Bronchial epithelial cell (primary cell): ENCODE measurements around the gene E4F1. TPM values are rescaled to one million over a fixed set of nuclear protein-coding genes. Genes with fewer than 3 reads are reported as not detected.
A peak's percentile ranks its signal among the peaks of the same experiment; 100 is the strongest.

Experiments
- DNase-seq: peaks from one replicate; pipeline ENCODE4 v3.0.0-alpha.2; 2010; ENCODE audit warnings: low read depth
- FAIRE-seq: peaks from 2 replicates; lab custom pipeline; 2011; peaks lifted over from hg19 to GRCh38; lab: Jason Lieb, UNC
- H3K27me3 ChIP-seq: 2 replicates; pipeline ENCODE4 v1.5.1; 2011; ENCODE audit warnings: low read length; ENCODE audit not compliant: control insufficient read depth, insufficient read depth
- H3K36me3 ChIP-seq: 2 replicates; pipeline ENCODE4 v1.5.1; 2011; ENCODE audit warnings: low read length; ENCODE audit not compliant: control insufficient read depth, insufficient read depth
- H3K4me3 ChIP-seq: 2 replicates; pipeline ENCODE4 v1.5.1; 2011; ENCODE audit warnings: mild to moderate bottlenecking, low read depth, low read length, control low read depth
- total RNA-seq: library from RNA; depleted of rRNA; stranded (reverse); fragments of >200 nt; gene quantifications from 2 replicates; pipeline ENCODE4 v1.2.1, GENCODE V29; 2014
- TF ChIP-seq, protein P1 (sequence below): IDR thresholded peaks from 2 replicates; pipeline ENCODE4 v1.5.1; 2011; ENCODE audit warnings: mild to moderate bottlenecking, moderate library complexity, low read length, control low read depth, inconsistent platforms; ENCODE audit not compliant: insufficient read depth, severe bottlenecking

E4F1 gene
- total RNA-seq, 1 donor from 2014 or later: 26.6 TPM

DNA sequence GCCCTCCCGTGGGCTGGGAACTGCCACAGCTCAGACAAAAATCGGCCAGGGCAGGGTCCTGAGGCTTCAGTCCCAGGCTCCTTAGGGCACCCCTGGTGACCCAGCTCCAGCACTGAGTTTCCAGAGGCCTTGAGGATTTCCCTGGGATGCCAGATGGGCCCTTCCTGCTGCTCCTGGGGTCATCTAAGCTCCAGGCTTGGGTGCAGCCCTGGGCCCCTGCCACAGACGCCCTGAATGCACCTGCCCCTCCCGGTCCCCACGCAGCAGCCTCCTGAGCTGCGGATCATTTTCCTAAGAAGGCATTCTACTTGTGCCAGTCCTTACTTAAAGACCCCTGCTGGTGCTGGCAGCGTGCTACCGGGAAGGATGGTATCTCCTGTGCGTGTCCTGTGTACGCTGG, 50.5 kb downstream of the E4F1 start:
- TF ChIP-seq, protein P1, sequence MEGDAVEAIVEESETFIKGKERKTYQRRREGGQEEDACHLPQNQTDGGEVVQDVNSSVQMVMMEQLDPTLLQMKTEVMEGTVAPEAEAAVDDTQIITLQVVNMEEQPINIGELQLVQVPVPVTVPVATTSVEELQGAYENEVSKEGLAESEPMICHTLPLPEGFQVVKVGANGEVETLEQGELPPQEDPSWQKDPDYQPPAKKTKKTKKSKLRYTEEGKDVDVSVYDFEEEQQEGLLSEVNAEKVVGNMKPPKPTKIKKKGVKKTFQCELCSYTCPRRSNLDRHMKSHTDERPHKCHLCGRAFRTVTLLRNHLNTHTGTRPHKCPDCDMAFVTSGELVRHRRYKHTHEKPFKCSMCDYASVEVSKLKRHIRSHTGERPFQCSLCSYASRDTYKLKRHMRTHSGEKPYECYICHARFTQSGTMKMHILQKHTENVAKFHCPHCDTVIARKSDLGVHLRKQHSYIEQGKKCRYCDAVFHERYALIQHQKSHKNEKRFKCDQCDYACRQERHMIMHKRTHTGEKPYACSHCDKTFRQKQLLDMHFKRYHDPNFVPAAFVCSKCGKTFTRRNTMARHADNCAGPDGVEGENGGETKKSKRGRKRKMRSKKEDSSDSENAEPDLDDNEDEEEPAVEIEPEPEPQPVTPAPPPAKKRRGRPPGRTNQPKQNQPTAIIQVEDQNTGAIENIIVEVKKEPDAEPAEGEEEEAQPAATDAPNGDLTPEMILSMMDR: no peak
- no peak overlapping the region for H3K4me3 ChIP-seq
- DNase-seq: no peak
- H3K27me3 ChIP-seq: no peaks in the 10 kb centered on the region
- H3K36me3 ChIP-seq: no peaks in the 10 kb centered on the region
- FAIRE-seq: no peak

DNA sequence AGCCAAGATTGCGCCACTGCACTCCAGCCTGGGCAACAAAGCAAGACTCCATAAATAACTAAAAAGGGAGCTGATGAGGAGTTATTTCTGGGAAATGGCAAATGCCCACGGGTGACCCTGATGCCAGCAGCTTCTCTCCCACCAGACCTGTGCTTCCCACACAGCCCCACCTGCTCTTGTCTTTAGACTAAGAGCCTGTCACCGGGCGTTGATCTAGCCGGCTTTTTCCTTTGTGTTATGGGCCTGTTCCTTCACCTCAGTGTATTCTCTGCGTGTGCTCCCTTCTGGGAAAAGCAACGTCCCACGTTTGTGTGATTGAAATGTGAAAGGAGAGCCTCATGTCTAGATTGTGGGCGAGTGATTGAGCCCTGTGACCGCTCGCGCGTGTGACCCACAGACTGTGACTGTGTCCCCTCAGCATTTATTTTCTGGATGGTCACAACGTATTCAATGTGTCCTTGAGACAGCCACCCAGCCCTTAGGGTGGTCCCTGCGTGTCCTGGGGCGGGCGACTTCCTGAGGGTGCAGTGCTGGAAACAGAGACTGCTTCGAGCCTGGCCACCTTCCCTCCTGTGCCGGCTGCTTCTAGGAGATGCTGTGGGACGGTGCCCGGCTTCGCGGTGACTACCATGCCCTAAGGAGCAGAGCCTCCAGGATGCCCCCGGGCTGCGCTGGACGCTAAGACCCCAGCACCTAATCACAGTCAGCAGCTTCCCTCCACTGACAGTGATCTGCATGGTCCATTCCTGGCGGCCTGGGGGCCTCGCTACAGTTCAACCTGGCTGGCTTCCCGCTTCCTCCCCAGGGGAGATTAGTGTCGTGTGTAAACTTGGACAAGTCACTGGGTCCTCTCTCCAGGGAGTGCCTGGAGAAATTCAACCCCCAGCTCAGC, 52.3 kb downstream of the E4F1 start:
- Histone ChIP-seq H3K4me3 (no peak overlapping the region), H3K36me3 (no peaks in the 10 kb centered on the region), H3K27me3 (peaks cover 3% of the 10 kb centered on the region)
- FAIRE-seq (no peak), DNase-seq (no peak)
- TF ChIP-seq, protein P1: no peak

DNA sequence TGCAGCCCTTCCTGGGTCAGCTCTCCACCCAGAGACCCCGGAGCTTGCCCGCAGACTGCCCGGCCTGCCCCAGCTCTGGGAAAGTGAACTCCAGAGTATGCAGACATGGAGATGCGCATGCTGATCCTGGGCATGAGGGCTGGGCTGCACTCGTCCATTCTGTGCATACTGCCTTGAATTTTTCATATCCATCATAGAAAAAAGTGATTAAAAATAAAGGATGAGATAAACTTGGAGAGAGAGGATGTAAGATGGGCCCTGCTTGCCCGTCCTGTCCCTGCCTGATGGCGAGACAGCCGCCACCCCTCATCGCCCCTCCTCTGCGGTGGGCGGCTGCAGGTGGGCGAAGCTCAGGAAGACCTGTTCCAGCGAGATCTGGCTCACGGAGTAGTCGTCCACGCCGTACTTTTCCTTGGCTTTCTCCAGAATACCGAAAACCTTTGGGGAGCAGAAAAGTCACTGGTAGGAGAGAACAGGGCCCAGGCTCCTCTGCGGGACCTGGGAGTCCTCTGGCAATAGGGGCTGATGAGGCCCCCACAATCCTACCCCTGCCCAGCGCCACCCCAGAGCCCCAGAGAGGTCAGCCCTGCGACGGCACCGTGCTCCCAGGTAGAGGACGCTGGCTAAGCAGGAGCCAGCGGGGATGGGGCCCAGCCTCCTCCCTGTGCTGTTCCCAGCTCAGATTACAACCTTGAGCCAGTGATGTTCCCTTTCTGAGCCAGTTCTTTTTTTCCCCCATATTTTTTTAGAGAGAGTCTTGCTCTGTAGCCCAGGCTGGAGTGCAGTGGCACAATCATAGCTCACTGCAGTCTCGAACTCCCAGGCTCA, 53.2 kb downstream of the E4F1 start:
- Histone ChIP-seq H3K4me3 (no peak overlapping the region), H3K36me3 (no peaks in the 10 kb centered on the region), H3K27me3 (peaks cover 3% of the 10 kb centered on the region)
- TF ChIP-seq, protein P1: no peak
- DNase-seq: no peak
- FAIRE-seq: no peak

DNA sequence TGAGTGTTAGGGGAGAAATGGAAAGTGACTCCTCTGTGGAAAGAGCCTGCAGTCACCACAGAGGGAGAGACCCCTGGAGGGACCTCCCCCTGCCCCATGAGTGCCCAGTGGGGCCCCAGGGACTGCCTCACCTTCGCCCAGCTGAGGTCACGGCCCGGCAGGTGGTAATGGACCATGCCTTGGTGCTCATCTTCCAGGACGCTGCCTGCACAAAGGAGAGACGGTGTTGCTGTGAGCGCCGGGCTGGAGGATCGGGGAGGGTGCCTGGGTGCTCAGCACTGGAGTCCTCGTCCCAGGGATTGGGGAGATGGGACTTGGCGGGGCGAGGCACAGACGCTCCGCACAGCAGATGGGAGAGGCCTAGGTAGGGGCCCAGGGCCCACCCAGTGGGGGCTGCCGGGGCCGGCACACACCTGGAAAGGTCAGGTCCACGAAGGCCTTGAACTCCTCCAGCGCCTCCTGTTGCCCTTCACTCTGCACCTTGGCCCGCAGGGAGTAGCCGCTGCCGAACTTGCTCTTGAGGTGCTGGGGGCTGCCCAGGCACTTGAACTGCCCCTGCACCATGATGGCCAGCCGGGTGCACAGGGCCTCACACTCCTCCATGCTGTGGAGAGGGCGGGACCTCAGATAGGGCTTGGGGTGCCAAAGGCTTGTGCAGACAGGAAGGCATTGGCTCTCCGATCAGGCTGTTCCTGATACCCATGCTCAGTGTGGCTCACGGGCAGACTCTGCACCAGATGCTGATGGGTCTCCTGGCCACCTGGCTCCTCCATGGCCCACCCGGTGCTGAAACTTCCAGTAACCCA, 54.3 kb downstream of the E4F1 start:
- no peak overlapping the region for H3K4me3 ChIP-seq
- no peak for DNase-seq
- H3K27me3 ChIP-seq: peaks cover 3% of the 10 kb centered on the region
- H3K36me3 ChIP-seq: no peaks in the 10 kb centered on the region
- FAIRE-seq: no peak
- TF ChIP-seq, protein P1: no peak

DNA sequence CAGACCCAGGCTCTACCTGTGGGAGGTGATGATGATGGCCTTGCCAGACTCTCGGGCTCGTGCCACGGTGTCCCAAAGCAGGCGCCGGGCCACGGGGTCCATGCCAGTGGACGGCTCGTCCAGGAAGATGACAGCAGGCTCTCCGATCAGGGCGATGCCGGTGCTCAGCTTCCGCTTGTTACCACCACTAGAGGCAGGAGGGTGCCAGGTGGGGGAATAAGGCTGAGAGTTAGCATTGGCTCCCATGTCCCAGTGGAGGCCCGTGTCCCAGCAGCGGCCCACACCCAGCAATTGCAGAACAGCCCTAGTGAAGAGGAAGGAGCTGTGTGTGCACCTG, 54.8 kb downstream of the E4F1 start:
- FAIRE-seq (no peak), DNase-seq (no peak)
- Histone ChIP-seq H3K36me3 (no peaks in the 10 kb centered on the region), H3K27me3 (peaks cover 3% of the 10 kb centered on the region), H3K4me3 (no peak overlapping the region)
- TF ChIP-seq, protein P1: peak; percentile 5
